DND-41 (cell line): ENCODE measurements around the gene LYPLAL1.

Experiments used
- ATAC-seq: fragments of 200-7000 bp; cut with Tn5 transposase; 3 replicates; pipeline ENCODE4 v1.9.1; 2021; ENCODE audit warnings: low read depth; ENCODE audit not compliant: insufficient read depth
- DNase-seq: peaks from one replicate; pipeline ENCODE4 v3.0.0-alpha.2; 2020
- H2AFZ ChIP-seq: 2 replicates; pipeline ENCODE4 v1.6.0; 2012; ENCODE audit warnings: low read depth, low read length
- H3K27ac ChIP-seq: 2 replicates; pipeline ENCODE4 v1.5.1; 2012; ENCODE audit warnings: low read length, inconsistent platforms
- H3K27me3 ChIP-seq: fragments of 200-600 bp; sonication (generic); 2 replicates; pipeline ENCODE4 v1.6.0; 2012; ENCODE audit warnings: low read length, mild to moderate bottlenecking, inconsistent platforms; ENCODE audit not compliant: insufficient read depth, poor library complexity
- H3K36me3 ChIP-seq: 2 replicates; pipeline ENCODE4 v1.5.1; 2012; ENCODE audit warnings: low read length, inconsistent platforms; ENCODE audit not compliant: insufficient read depth
- H3K4me1 ChIP-seq: 2 replicates; pipeline ENCODE4 v1.5.1; 2012; ENCODE audit warnings: mild to moderate bottlenecking, low read length; ENCODE audit not compliant: insufficient read depth
- H3K4me2 ChIP-seq: 2 replicates; pipeline ENCODE4 v1.6.0; 2012; ENCODE audit warnings: mild to moderate bottlenecking, moderate library complexity, low read length, inconsistent platforms; ENCODE audit not compliant: insufficient read depth
- H3K4me3 ChIP-seq, 2 experiments: fragments of 200-600 bp in 1 of 2; shearing (Covaris generic) in 1 of 2; 2 replicates each; pipeline ENCODE4 v1.5.1; 2012 to 2016; ENCODE audit warnings: inconsistent platforms in 2 of 2, low read length in 2 of 2, mild to moderate bottlenecking in 2 of 2, low read depth in 1 of 2, moderate library complexity in 1 of 2
- H3K79me2 ChIP-seq: 2 replicates; pipeline ENCODE4 v1.6.0; 2012; ENCODE audit warnings: low read length, inconsistent platforms; ENCODE audit not compliant: insufficient read depth
- H3K9ac ChIP-seq: 2 replicates; pipeline ENCODE4 v1.6.0; 2012; ENCODE audit warnings: low read depth, mild to moderate bottlenecking, inconsistent platforms, low read length, moderate library complexity
- H3K9me3 ChIP-seq: 2 replicates; pipeline ENCODE4 v1.5.1; 2012; ENCODE audit warnings: low read length, moderate library complexity, mild to moderate bottlenecking, inconsistent platforms; ENCODE audit not compliant: insufficient read depth, severe bottlenecking
- H4K20me1 ChIP-seq: 2 replicates; pipeline ENCODE4 v1.6.0; 2012; ENCODE audit warnings: low read length; ENCODE audit not compliant: insufficient read depth
- EZH2 ChIP-seq: IDR thresholded peaks from 3 replicates; pipeline ENCODE4 v1.6.1; 2012; ENCODE audit warnings: borderline replicate concordance, low read depth, mild to moderate bottlenecking, moderate library complexity, low read length, inconsistent platforms; ENCODE audit not compliant: severe bottlenecking
- TF ChIP-seq, protein P1 (sequence below): IDR thresholded peaks from 2 replicates; pipeline ENCODE4 v1.5.1; 2012; ENCODE audit warnings: borderline replicate concordance, low read length, moderate library complexity, mild to moderate bottlenecking; ENCODE audit not compliant: poor library complexity, severe bottlenecking; ENCODE audit errors: extremely low read depth

LYPLAL1 gene

DNA sequence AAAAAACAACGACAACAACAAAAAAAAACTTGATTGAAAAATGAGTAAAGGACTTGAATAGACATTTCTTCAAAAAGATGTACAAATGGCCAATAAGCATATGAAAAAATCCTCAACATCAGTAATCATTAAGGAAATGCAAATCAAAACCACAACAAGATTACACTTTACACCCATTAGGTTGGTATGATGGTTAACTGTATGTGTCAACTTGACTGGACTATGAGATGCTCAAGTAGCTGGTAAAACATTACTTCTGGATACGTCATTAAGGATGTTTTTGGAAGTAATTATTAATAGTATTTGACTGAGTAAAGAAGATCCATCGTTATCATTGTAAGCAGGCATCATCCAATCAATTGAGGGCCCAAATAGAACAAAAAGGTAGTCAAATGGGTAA lies 34.9 kb upstream of the LYPLAL1 start:
- no peak for ATAC-seq
- Histone ChIP-seq H3K9ac (no peak overlapping the region), H2AFZ (no peak overlapping the region), H3K36me3 (no peaks in the 10 kb centered on the region), H3K9me3 (no peaks in the 10 kb centered on the region), H3K27me3 (no peaks in the 10 kb centered on the region), H3K79me2 (no peaks in the 10 kb centered on the region), H3K4me3 (no peak overlapping the region), H3K4me2 (no peak overlapping the region), H3K27ac (no peak overlapping the region), H3K4me1 (no peaks in the 10 kb centered on the region), H4K20me1 (no peaks in the 10 kb centered on the region)
- no peak for DNase-seq
- TF ChIP-seq, protein P1, sequence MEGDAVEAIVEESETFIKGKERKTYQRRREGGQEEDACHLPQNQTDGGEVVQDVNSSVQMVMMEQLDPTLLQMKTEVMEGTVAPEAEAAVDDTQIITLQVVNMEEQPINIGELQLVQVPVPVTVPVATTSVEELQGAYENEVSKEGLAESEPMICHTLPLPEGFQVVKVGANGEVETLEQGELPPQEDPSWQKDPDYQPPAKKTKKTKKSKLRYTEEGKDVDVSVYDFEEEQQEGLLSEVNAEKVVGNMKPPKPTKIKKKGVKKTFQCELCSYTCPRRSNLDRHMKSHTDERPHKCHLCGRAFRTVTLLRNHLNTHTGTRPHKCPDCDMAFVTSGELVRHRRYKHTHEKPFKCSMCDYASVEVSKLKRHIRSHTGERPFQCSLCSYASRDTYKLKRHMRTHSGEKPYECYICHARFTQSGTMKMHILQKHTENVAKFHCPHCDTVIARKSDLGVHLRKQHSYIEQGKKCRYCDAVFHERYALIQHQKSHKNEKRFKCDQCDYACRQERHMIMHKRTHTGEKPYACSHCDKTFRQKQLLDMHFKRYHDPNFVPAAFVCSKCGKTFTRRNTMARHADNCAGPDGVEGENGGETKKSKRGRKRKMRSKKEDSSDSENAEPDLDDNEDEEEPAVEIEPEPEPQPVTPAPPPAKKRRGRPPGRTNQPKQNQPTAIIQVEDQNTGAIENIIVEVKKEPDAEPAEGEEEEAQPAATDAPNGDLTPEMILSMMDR: no peak
- TF ChIP-seq EZH2: no peak

DNA sequence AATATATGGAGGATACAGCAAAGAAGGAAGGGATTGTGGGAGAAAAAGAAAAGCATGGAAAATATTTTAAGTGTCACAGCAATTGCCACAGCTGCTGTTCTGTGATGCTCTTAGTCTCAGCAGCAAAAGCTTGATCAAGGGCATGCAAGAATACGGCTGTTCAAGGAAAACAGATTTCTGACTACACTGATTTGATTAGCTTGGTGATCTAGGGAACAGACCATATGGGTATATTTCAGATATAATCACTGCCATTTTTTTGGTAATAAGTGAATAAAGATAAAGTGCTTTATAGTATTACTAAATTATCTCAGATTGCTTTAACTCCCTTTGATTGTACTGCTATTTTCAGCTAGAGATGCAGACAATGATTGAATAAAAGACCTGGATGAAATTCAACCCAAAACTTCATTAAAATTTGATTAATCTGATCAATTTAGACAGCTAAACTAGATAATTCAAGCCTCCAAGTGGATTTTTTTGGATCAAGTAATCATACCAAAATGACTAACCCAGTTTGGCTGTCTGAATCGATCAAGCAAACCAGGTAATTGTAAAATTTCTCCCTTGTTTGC lies 33.3 kb upstream of the LYPLAL1 start:
- Histone ChIP-seq H2AFZ (no peak overlapping the region), H3K9me3 (no peaks in the 10 kb centered on the region), H3K4me2 (no peak overlapping the region), H3K9ac (no peak overlapping the region), H3K36me3 (no peaks in the 10 kb centered on the region), H3K27me3 (no peaks in the 10 kb centered on the region), H3K79me2 (no peaks in the 10 kb centered on the region), H4K20me1 (no peaks in the 10 kb centered on the region), H3K4me3 (no peak overlapping the region), H3K27ac (no peak overlapping the region), H3K4me1 (no peaks in the 10 kb centered on the region)
- no peak for TF ChIP-seq EZH2
- TF ChIP-seq, protein P1: no peak
- ATAC-seq (no peak), DNase-seq (no peak)

DNA sequence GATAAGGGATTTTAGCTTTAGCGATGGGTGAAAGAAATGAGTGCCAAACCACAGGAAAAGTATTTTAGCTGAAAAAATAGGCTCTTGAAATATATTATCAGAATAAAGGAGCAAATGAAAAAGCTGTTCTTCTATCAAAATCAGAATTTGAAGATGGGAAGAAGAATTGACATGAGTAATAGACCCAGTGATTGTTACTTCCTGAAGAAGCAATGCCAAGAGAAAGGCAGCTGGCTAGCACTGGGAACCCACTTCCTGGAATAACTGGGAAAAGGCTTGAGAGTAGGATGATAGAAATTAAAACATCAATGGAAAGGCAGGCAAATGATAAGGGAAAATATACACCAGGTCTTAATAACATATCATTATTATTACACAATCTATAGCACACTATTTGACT lies 29.9 kb upstream of the LYPLAL1 start:
- no peak overlapping the region for H3K4me2 ChIP-seq
- ATAC-seq (no peak), DNase-seq (no peak)

More for the DNA sequence above, 29.9 kb upstream of the LYPLAL1 start:
- Histone ChIP-seq H2AFZ (no peak overlapping the region), H3K79me2 (no peaks in the 10 kb centered on the region), H3K4me3 (no peak overlapping the region), H4K20me1 (no peaks in the 10 kb centered on the region), H3K27ac (no peak overlapping the region), H3K9me3 (no peaks in the 10 kb centered on the region), H3K27me3 (no peaks in the 10 kb centered on the region), H3K9ac (no peak overlapping the region), H3K4me1 (no peaks in the 10 kb centered on the region), H3K36me3 (no peaks in the 10 kb centered on the region)
- TF ChIP-seq, protein P1: no peak
- no peak for TF ChIP-seq EZH2
